Vagina (tissue), 2 donors: ENCODE measurements around the gene CCDC167.

Experiments
- CTCF ChIP-seq, 3 experiments: fragments of 450-650 bp in 2 of 3; fragments of 200-600 bp in 1 of 3; sonication (generic) in 1 of 3; IDR thresholded peaks; one replicate each; pipeline ENCODE4 v1.5.1; 2017 to 2019; ENCODE audit warnings: antibody characterized with exemption in 3 of 3, mild to moderate bottlenecking in 2 of 3, moderate library complexity in 2 of 3
- POLR2A ChIP-seq, 2 donors: fragments of 450-650 bp; IDR thresholded peaks; one replicate each; pipeline ENCODE4 v1.6.1; 2017; ENCODE audit warnings: antibody characterized with exemption in 2 of 2, mild to moderate bottlenecking in 2 of 2, moderate library complexity in 2 of 2
- POLR2AphosphoS5 ChIP-seq, 2 donors: sonication (generic); formaldehyde crosslinking; IDR thresholded peaks; one replicate each; pipeline ENCODE4 v1.9.0; 2017; ENCODE audit warnings: antibody characterized with exemption in 2 of 2, mild to moderate bottlenecking in 2 of 2, low read depth in 1 of 2; ENCODE audit not compliant: insufficient read depth in 1 of 2

GRCh38 chr6:37521674-37522073 is 22.0 kb upstream of the CCDC167 start:
- TF ChIP-seq POLR2AphosphoS5 (IDR thresholded peaks at IDR 0.05; ENCODE audit: insufficient read depth in 1 of 2, low read depth in 1 of 2) (no peak), CTCF (IDR thresholded peaks at IDR 0.05) (no peak), POLR2A (IDR thresholded peaks at IDR 0.05) (no peak)
